H9 (cell line): ENCODE results near the gene ZNF527. TPM values are rescaled to one million over a fixed set of nuclear protein-coding genes. Genes with fewer than 3 reads are reported as not detected.

Source experiments
- DNase-seq: peaks from one replicate; pipeline ENCODE4 v3.0.0-alpha.2; 2017
- H2AFZ ChIP-seq: one replicate; pipeline ENCODE4 v1.6.1; 2013; ENCODE audit warnings: mild to moderate bottlenecking, low read length, control low read depth, moderate library complexity
- H2AK5ac ChIP-seq: 2 replicates; pipeline ENCODE4 v1.6.1; 2013; ENCODE audit warnings: low read length, control low read depth, mixed read lengths; ENCODE audit not compliant: insufficient read length
- H2BK120ac ChIP-seq: one replicate; pipeline ENCODE4 v1.6.1; 2013; ENCODE audit warnings: low read depth, mild to moderate bottlenecking, low read length, control low read depth, inconsistent platforms; ENCODE audit not compliant: poor library complexity, severe bottlenecking
- H2BK12ac ChIP-seq: 2 replicates; pipeline ENCODE4 v1.6.1; 2013; ENCODE audit warnings: low read length, control low read depth, mixed read lengths, low read depth; ENCODE audit not compliant: insufficient read length
- H2BK15ac ChIP-seq: 2 replicates; pipeline ENCODE4 v1.6.1; 2013; ENCODE audit warnings: low read depth, low read length, control low read depth
- H2BK20ac ChIP-seq: one replicate; pipeline ENCODE4 v1.6.1; 2013; ENCODE audit warnings: low read depth, mild to moderate bottlenecking, low read length, control low read depth, inconsistent platforms; ENCODE audit not compliant: poor library complexity, severe bottlenecking
- H2BK5ac ChIP-seq: 2 replicates; pipeline ENCODE4 v1.6.1; 2013; ENCODE audit warnings: low read length, control low read depth, mixed read lengths; ENCODE audit not compliant: insufficient read length
- H3K14ac ChIP-seq: 2 replicates; pipeline ENCODE4 v1.6.1; 2013; ENCODE audit warnings: low read length, control low read depth; ENCODE audit not compliant: insufficient read depth
- H3K18ac ChIP-seq: 2 replicates; pipeline ENCODE4 v1.6.1; 2013; ENCODE audit warnings: low read depth, mild to moderate bottlenecking, mixed read lengths, low read length, control low read depth; ENCODE audit not compliant: insufficient read length
- H3K23ac ChIP-seq: 2 replicates; pipeline ENCODE4 v1.6.1; 2013; ENCODE audit warnings: low read length, control low read depth, mixed read lengths, low read depth; ENCODE audit not compliant: insufficient read length
- H3K23me2 ChIP-seq: 2 replicates; pipeline ENCODE4 v1.6.1; 2013; ENCODE audit warnings: low read depth, mild to moderate bottlenecking, mixed read lengths, low read length, control low read depth; ENCODE audit not compliant: insufficient read length, poor library complexity, severe bottlenecking
- H3K27ac ChIP-seq: 2 replicates; pipeline ENCODE4 v1.5.1; 2013; ENCODE audit warnings: low read length, control low read depth, mixed read lengths, low read depth; ENCODE audit not compliant: insufficient read length
- H3K27me3 ChIP-seq: 2 replicates; pipeline ENCODE4 v1.6.1; 2013; ENCODE audit warnings: low read length, control low read depth, inconsistent platforms; ENCODE audit not compliant: insufficient read depth
- H3K4ac ChIP-seq: 2 replicates; pipeline ENCODE4 v1.6.1; 2013; ENCODE audit warnings: low read depth, mild to moderate bottlenecking, control low read depth, inconsistent platforms, low read length, moderate library complexity
- H3K4me1 ChIP-seq: 2 replicates; pipeline ENCODE4 v1.6.1; 2013; ENCODE audit warnings: low read length, control low read depth, inconsistent platforms; ENCODE audit not compliant: insufficient read depth
- H3K4me2 ChIP-seq: 2 replicates; pipeline ENCODE4 v1.6.1; 2013; ENCODE audit warnings: low read length, control low read depth, mixed read lengths; ENCODE audit not compliant: insufficient read length, insufficient read depth
- H3K56ac ChIP-seq: 2 replicates; pipeline ENCODE4 v1.6.1; 2013; ENCODE audit warnings: low read depth, mild to moderate bottlenecking, mixed read lengths, low read length, control low read depth; ENCODE audit not compliant: insufficient read length
- H3K79me1 ChIP-seq: 2 replicates; pipeline ENCODE4 v1.6.1; 2013; ENCODE audit warnings: low read depth, mild to moderate bottlenecking, moderate library complexity, low read length, control low read depth, inconsistent platforms; ENCODE audit not compliant: insufficient read depth, poor library complexity, severe bottlenecking
- H3K79me2 ChIP-seq: 2 replicates; pipeline ENCODE4 v1.6.1; 2013; ENCODE audit warnings: low read length, control low read depth, inconsistent platforms; ENCODE audit not compliant: insufficient read depth
- H3K9ac ChIP-seq: 2 replicates; pipeline ENCODE4 v1.6.1; 2013; ENCODE audit warnings: low read length, control low read depth, mixed read lengths; ENCODE audit not compliant: insufficient read length; ENCODE audit errors: extremely low read depth
- H3K9me3 ChIP-seq: one replicate; pipeline ENCODE4 v1.6.1; 2013; ENCODE audit warnings: low read depth, low read length, inconsistent platforms; ENCODE audit not compliant: control insufficient read depth
- H3T11ph ChIP-seq: one replicate; pipeline ENCODE4 v1.6.1; 2013; ENCODE audit warnings: mild to moderate bottlenecking, low read length, control low read depth, inconsistent platforms
- H4K20me1 ChIP-seq: one replicate; pipeline ENCODE4 v1.6.1; 2013; ENCODE audit not compliant: control insufficient read depth, insufficient read length, insufficient read depth
- H4K5ac ChIP-seq: 2 replicates; pipeline ENCODE4 v1.6.1; 2013; ENCODE audit warnings: low read depth, mild to moderate bottlenecking, mixed read lengths, low read length, control low read depth; ENCODE audit not compliant: insufficient read length
- H4K8ac ChIP-seq: replicated peaks from 2 replicates; pipeline ENCODE4 v1.6.1; 2013; ENCODE audit warnings: low read length, control low read depth, mixed read lengths, low read depth; ENCODE audit not compliant: insufficient read length
- H4K91ac ChIP-seq: 2 replicates; pipeline ENCODE4 v1.6.1; 2013; ENCODE audit warnings: low read depth, mild to moderate bottlenecking, moderate library complexity, mixed read lengths, low read length, control low read depth; ENCODE audit not compliant: insufficient read length
- H3K27ac Mint-ChIP-seq, 3 experiments: 2 replicates in 2 of 3; 3 replicates in 1 of 3; pipeline ENCODE4 v1.8.0; 2020 to 2021; ENCODE audit warnings: mixed read lengths in 3 of 3, mild to moderate bottlenecking in 1 of 3, moderate library complexity in 1 of 3
- H3K27me3 Mint-ChIP-seq: 2 replicates; pipeline ENCODE4 v1.8.0; 2021; ENCODE audit warnings: low read depth, mild to moderate bottlenecking, moderate library complexity, mixed read lengths
- H3K36me3 Mint-ChIP-seq, 3 experiments: 2 replicates in 2 of 3; 3 replicates in 1 of 3; pipeline ENCODE4 v1.8.0; 2020 to 2021; ENCODE audit warnings: low read depth in 3 of 3, mixed read lengths in 3 of 3; ENCODE audit not compliant: insufficient read depth in 1 of 3
- H3K4me1 Mint-ChIP-seq, 2 experiments: 2 replicates each; pipeline ENCODE4 v1.8.0; 2020; ENCODE audit warnings: mixed read lengths in 2 of 2
- H3K4me3 Mint-ChIP-seq, 2 experiments: 2 replicates in 1 of 2; 3 replicates in 1 of 2; pipeline ENCODE4 v1.8.0; 2020 to 2021; ENCODE audit warnings: mild to moderate bottlenecking in 2 of 2, mixed read lengths in 2 of 2, moderate library complexity in 1 of 2
- H3K9me3 Mint-ChIP-seq, 2 experiments: 2 replicates in 1 of 2; 3 replicates in 1 of 2; pipeline ENCODE4 v1.8.0; 2020; ENCODE audit warnings: mild to moderate bottlenecking in 2 of 2, mixed read lengths in 2 of 2, moderate library complexity in 1 of 2
- CTCF ChIP-seq: fragments of 200-600 bp; sonication (generic); conservative IDR thresholded peaks from 3 replicates; pipeline ENCODE4 v1.8.0; 2021; ENCODE audit warnings: antibody characterized with exemption, mild to moderate bottlenecking
- WGBS: extraction: QIAGEN DNeasy Blood & Tissue Kit; methylation state at CpG from one replicate; pipeline ENCODE4 v1.1.7; 2013; ENCODE audit warnings: missing lambda C conversion rate, low lambda C conversion rate, mixed read lengths; ENCODE audit not compliant: insufficient read length; ENCODE audit errors: extremely low coverage; 5-methylcytosine and 5-hydroxymethylcytosine counted together
- total RNA-seq: library from RNA; stranded (reverse); gene quantifications from 2 replicates; pipeline ENCODE4 v1.2.1, GENCODE V29; 2021

The ZNF527 gene
- total RNA-seq, 1 experiment from 2014 or later, result 6.1 TPM

- H3K4me2 ChIP-seq, result no peak overlapping the region
- no peak overlapping the region for H3K18ac ChIP-seq
- no peaks in the 10 kb centered on the region for H3K79me2 ChIP-seq
- no peak overlapping the region for H3K56ac ChIP-seq
- H3K4ac ChIP-seq, result no peak overlapping the region
- no peak overlapping the region for H2BK12ac ChIP-seq
- H3K27ac ChIP-seq, result no peak overlapping the region
- no peak overlapping the region for H2BK120ac ChIP-seq
- Mint-ChIP-seq H3K9me3 (peaks cover 0 to 6% of the 10 kb centered on the region in 2 experiments; a peak in 3 of 5 replicates), H3K36me3 (peaks cover 44 to 61% (median 48%) of the 10 kb centered on the region in 3 experiments), H3K4me3 (no peak overlapping the region), H3K4me1 (no peaks in the 10 kb centered on the region), H3K27me3 (no peaks in the 10 kb centered on the region), H3K27ac (no peak overlapping the region)
- H2AK5ac ChIP-seq, result no peak overlapping the region
- WGBS, result no CpG with 5 or more reads among the region's 6 CpGs
- no peaks in the 10 kb centered on the region for H3K79me1 ChIP-seq
- no peak overlapping the region for H3K9ac ChIP-seq
- H2BK15ac ChIP-seq, result no peak overlapping the region
- no peak overlapping the region for H4K5ac ChIP-seq
- H2BK5ac ChIP-seq, result no peak overlapping the region
- no peak for TF ChIP-seq CTCF
- DNase-seq, result no peak
- H3K23me2 ChIP-seq, result no peaks in the 10 kb centered on the region
- H2BK20ac ChIP-seq, result no peak overlapping the region
- no peak overlapping the region for H2AFZ ChIP-seq
- H4K20me1 ChIP-seq, result no peaks in the 10 kb centered on the region
- no peak overlapping the region for H3T11ph ChIP-seq
- no peaks in the 10 kb centered on the region for H3K27me3 ChIP-seq
- no peak overlapping the region for H3K23ac ChIP-seq
- H4K91ac ChIP-seq, result no peak overlapping the region
- no peaks in the 10 kb centered on the region for H3K9me3 ChIP-seq
- no peak overlapping the region for H4K8ac ChIP-seq
- H3K14ac ChIP-seq, result no peak overlapping the region
- H3K4me1 ChIP-seq, result no peaks in the 10 kb centered on the region
Measured at GRCh38 chr19:37346091-37346490, 24.8 kb upstream of the ZNF527 start.
